Right hindlimb (tissue), 1 donor: Measurements from ENCODE around the gene DHPS.

Experiments
- DNase-seq: peaks from one replicate; pipeline ENCODE4 v3.0.0-alpha.2; 2018

Gene DHPS

DNA sequence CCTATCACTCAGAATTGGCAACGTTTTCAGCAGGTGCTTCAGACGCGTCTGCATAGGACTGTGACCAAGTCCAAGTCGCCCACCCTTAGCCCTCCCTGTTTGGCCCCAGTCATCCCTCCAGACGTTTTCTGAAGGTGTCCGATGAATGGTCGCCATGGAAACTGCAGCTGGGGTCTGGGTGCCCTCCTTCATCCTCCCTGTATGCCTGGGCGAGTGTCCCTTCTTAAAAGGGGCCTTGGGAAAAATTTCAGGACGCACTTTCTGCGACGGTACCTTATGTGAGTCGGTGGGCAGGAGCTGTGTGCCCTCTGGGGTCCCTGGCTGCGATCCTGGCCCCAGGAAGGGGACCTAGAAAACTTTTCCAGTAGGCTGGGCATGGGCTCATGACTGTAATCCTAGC is 40.2 kb downstream of the DHPS start:
- no peak for DNase-seq

DNA sequence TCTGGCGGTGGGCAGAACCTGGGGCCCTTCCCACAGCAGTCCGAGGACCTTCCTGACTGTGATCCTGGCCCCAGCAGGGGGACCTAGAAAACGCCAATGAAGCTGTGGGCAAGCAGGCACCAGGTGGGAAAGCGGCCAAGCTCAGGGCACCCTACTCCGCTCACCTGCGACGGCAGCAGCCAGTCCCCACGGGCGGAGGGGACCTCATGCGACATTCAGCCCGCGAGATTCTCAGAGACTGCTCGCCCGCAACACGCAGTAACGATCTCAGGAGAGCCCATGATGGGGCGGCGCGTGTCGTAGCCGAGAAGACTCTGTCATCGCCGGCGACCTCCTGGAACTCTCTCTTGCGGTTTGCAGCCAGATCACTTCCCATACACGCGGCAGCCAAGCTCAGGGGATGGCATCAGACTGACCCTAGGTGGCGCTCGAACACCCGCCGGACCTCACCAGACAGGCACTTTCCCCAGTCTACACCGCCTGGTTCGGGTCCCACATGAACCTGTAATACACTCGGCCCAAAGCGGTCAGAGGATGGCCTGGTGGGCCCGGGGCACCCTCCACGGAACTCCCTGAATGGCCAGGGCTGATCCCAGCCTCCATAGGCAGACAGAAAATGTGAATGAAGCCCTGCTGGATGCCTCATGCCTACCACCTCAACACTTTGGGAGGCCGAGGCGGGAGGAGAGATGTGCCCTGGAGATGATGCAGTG is 41.6 kb downstream of the DHPS start:
- DNase-seq = peak; percentile 83

DNA sequence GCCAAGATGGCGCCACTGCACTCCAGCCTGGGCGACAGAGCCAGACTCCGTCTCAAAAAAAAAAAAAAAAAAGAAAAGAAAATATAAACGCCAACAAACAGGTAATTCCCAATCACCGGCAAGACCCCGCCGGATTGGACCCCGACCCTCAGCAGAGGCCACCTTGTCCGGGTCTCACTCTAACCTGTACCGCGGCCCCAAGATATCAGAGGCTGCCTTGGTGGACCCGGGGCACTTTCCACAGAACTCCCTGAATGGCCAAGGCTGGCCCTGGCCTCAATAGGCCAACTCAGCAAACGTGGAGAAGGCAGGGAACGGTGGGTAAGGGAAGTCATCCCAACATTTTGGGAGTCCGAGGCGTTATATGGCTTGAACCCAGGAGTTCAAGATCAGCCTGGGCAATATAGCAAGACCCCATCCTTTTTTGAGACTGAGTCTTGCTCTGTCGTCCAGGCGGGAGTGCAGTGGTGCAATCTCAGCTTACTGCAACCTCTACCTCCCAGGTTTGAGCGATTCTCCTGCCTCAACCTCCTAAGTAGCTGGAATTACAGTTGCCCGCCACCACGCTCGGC is 43.0 kb downstream of the DHPS start:
- no peak for DNase-seq

DNA sequence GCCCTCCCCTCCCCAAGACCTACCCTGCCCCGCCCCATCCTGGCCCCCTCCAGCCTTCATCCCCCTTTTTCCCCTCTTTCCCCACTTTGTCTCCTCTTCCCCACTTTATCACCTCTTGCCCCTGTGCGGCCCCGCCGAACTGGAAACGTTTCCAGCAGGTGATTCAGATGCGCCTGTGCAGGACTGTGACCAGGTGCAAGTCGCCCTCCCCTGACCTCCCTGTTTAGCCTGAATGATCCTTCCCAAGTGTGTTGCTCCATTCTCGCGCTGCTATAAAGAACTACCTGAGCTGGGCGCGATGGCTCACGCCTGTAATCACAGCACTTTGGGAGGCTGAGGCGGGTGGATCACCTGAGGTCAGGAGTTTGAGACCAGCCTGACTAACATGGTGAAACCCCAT is 45.0 kb downstream of the DHPS start:
- DNase-seq = no peak

DNA sequence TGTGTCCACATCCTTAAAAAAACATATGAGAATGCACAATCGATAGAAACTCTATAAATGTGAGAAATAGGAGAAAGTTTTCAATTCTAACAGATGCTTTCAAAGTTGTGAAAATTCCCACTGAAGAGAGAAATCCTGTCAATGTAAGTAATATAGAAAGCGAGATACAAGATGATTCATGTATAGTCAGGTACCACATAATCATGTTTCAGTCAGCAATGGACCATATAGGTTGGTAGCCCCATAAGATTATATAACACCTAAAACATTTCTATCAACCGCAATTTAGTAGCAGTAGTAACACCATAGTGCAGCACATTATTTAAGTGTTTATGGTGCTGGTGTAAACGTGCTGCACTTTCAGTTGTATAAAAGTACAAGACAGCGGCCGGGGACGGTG is 52.5 kb downstream of the DHPS start:
- DNase-seq = no peak

DNA sequence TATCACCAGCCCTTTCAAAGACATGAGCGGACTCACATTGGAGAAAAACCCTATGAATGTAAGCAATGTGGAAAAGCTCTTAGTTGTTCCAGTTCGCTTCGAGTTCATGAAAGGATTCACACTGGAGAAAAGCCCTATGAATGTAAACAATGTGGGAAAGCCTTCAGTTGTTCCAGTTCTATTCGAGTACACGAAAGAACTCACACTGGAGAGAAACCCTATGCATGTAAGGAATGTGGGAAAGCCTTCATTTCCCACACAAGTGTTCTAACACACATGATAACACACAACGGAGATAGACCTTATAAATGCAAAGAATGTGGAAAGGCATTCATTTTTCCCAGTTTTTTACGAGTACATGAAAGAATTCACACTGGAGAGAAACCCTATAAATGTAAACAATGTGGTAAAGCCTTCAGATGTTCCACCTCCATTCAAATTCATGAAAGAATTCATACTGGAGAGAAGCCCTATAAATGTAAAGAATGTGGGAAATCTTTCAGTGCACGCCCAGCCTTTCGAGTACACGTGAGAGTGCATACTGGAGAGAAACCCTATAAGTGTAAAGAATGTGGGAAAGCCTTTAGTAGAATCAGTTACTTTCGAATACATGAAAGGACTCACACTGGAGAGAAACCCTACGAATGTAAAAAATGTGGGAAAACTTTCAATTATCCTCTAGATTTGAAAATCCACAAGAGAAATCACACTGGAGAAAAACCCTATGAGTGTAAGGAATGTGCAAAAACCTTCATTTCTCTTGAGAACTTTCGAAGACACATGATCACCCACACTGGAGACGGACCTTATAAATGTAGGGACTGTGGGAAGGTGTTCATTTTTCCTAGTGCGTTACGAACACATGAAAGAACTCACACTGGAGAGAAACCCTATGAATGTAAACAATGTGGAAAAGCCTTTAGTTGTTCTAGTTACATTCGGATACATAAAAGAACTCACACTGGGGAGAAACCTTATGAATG is 53.3 kb downstream of the DHPS start:
- no peak for DNase-seq

DNA sequence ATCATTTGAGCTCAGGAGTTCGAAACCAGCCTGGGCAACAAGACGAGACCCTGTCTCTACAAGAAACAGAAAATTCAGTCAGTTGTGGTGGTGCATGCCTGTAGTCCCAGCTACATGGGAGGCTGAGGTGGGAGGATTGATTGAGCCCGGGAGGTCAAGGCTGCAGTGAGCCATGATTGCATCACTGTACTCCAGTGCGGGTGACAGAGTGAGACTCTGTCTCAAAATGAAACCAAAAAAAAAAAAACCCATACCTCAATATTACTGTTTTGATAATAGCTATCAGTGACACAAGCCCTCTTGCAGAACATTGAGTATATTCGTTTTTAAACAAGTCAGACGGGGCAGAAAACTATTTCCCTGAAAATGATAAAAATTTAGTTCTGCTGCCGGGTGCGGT is 54.7 kb downstream of the DHPS start:
- no peak for DNase-seq
